SHP77 (cell line): ENCODE results near the gene ACADS.

ENCODE experiments used
- DNase-seq, 2 experiments: peaks; one replicate each; lab custom pipeline; 2025; lab: John Stamatoyannopoulos, UW

ACADS gene

DNA sequence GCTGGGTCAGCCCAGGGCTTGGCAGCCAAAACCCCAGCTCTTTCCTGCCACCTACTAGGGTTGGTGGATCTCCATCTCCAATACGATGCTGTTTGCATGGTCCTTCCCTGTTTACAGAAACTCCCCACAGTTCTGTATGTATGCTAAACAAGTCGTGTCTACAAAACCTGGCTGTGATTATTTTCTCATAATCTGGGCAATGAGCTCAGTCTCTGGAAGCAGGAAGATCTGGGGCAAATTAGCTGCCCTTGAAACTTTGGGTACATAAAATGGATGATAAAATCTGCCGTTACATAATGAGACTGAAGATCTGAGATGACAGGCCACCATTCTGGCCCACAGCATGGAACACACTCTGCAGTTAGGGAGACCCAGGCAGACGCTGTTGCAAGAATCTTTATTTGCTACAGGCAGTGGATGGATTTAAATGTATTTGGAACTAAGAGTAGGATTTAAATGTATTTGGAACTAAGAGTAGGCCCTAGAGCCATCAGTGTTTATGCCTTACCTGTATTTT lies 31.7 kb downstream of the ACADS start:
- DNase-seq: no peak

DNA sequence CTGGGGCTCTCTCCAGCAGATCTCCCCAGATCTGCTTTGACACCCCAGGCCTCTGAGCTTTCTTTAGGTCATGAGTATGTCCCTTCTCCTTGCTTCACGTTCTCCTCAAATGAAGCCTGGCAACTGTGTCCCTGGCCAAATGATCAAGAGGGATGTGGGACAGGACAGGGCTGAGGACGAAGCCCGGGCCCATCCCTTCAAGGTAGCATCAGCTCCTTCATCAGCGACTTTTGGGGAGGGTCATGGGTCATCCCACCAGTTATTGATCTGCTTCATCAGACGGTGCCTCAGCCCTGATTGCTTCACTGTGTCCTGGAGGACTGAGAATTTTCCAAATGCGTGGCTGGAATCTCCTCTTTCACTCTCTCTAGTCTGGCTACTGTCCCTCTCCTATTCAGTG lies 32.3 kb downstream of the ACADS start:
- DNase-seq: no peak

DNA sequence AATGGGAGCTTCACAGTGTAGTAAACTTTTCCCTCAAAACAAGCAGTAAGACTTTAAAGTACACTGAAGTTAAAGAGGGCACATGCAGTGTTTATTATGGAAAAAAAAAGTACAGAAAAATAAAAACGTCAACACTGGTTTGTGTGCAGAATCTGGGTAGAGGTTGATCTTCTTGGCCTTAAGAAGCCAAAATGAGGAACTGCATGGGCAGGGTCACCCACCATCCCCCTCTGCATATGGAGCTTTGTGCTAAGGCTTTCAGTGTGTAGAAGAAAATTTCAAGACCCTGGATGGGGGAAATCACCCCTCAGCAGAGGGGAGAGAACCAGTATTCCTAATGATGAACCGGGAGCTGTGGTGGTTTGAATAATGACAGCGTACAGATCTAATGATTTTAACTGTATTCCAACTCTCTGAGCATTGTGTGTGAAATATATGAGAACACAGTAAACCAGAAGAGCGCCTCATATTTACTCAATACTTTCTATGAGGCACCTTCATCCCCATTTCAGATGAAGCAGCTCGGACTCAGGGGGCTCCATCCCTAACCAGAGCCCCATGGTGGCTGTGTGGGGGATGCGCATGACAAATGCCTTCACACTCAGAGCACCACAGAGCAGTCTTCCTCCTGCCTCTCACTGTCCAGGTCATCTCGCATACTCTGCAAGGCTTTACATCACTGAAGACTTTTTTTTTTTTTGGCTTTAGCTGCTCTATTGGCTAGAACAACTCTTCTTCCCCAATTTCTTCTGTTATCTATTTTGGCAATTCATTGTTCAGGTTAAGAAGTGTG lies 33.4 kb downstream of the ACADS start:
- DNase-seq: no peak

DNA sequence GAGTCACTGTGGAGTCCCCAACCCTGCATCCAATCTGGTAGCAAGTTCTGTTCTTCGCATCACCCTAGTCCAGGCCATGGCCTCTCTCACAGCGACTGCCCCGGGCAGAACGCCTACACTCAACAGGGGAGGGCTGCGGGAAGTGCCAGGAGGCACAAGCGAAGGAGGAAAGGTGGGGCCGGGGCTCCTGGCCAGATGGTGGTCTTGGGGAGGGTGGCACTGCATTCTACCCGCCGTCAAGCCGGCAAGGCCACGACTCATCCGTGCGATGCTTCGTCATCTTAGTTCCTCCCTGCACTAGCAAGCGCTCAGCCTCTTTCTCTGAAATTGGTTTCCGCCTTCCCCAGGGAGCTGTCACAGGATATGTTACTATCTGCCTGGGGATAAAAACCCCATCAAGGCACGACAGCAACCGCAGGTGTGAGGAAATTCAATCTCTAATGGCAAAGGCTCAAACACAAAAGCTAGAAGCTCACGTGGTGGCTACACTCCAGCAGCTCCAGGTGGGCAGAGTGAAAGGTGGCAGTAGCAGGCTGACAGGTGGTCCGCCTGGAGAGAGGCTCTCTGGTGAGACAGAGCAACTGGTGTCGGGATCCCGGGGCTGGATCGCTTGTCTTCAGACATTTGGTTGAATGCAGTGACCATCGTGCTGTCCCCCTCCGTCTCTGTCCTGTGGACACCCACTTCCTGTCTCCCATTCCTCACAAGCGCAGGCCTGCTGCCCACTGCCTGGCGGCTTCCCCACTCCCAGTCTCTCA lies 34.1 kb downstream of the ACADS start:
- DNase-seq: no peak

DNA sequence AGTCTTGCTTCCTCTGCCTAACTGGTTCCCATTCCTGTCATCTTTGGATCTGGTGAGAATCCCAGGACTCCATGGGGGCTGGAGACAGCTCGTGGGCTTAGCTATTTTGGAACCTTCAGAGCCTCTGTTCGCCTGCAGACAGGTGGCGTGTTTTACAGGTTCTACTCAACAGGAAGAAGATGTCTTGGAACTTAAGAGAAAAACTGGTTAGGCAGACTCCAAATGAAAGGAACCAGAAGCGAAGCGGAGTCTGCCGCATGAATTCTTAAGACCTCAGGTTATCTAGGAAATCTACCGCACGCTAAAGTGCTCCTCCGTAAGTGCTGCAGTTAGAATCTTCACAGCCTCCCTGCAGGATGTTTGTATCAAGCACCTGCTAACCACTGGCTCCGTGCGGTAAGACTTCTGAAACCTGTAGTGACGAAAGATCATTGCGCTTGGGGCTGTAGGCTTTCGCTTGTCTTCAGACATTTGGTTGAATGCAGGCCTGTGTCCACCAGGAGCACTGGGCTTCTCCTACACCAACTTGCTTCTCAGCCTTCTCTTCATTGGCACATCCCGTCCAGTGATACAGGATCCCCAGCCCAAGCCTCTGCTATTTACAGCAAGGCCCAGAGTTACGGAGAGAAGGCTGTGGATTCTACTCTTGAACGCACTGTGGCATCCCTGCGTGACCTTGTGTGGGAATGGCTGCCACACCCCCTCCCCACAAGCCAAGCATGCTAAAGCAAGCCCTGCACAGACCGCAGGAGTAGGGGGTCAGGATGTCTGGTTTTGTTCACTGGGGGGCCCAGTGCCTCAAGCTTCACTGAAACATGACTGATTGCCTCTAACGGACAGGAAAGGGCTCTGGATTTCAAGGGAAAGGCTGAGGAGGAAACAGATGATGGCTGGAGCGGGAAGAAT lies 35.0 kb downstream of the ACADS start:
- no peak for DNase-seq

DNA sequence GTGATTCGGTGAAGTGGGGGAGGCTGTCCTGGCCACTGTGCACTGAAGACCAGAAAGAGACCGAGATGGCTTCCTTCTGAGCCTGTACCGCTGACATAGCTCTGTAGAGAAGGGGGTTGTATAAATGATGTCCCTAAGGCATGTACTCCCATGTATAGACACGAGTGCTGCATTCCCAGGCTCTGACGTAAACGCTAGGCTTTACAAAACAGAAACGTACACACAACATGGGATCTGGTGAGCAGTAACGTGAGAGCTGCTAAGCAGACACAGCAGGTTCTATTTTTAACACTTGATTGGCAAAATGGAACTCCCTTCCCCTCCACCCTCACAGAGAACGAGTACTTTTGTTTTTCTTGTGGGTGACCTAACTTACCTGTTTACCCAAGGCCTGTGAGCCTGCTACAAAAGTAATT lies 35.9 kb downstream of the ACADS start:
- DNase-seq: no peak

DNA sequence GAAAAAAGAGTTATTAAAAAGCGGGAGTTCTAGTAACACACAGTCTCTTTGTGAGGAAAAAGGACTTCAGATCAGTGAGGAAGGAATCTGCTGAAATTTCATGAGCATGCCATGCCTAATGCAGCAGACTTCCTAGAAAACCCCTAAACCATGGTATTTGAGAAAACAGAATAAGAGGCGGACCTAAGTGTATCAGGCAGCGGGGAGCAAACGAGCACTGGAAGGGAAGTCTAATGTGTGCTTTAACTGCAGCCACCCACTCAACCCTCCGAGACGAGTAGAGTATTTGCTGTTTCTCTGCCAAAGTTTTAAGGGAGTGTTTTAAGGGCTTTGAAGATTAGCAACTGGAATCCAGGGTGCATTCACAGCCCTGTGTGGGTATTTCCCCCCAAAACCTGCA lies 36.5 kb downstream of the ACADS start:
- no peak for DNase-seq

DNA sequence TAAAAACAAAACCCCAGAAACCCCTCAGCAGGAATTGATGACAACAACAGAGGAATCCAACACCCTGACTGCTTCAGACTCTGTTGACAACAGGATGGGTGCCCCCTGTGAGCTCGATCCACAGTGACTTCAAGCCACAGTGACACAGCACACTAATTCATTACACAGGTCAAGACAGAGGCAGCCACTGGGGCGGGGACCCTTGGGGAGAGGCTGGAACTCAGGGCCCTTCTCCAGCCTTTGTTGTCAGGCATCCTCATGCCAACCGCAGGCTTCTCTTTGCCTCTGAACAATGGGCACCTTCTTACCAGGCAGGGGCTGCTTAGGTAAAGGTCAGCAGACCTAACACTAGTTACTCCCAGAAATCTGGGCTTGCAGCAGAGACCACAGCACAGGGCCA lies 37.6 kb downstream of the ACADS start:
- no peak for DNase-seq

DNA sequence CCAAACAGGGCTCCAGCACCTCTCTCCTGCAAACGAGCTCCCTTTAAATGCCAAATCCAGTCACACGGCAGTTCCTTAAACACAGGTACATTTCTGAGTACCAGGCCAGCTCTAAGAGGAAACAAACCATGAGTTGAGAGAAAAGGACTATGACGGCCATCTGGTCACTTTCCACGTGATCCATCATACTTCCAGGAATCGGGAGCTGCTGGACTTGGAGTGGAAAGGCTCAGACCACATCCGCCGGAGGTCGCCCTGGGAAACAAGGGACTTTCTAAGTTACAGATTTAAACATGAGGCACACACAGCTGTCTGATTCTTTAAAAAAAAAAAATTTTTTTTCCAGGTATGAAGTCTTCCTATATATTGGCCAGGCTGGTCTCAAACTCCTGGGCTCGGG lies 39.2 kb downstream of the ACADS start:
- DNase-seq: no peak

DNA sequence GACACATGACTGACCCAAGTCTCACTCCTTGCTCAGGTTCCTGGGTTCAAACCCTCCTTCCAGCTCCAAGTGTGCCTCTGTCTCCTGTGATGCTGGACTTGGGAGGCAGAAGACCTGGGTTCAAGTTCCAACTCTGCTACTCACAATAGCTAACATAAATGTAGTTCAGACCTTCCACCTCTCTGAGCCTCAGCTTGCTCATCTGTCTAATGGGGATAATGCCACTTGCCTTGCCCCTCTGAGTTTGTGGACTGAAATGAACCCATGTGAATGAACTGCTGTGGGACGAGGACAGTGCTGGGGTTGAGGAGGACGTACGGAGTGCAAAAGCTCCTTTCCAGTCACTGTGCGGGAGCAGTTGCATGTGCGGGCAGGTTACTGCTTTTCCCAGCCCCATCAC lies 40.9 kb downstream of the ACADS start:
- no peak for DNase-seq

DNA sequence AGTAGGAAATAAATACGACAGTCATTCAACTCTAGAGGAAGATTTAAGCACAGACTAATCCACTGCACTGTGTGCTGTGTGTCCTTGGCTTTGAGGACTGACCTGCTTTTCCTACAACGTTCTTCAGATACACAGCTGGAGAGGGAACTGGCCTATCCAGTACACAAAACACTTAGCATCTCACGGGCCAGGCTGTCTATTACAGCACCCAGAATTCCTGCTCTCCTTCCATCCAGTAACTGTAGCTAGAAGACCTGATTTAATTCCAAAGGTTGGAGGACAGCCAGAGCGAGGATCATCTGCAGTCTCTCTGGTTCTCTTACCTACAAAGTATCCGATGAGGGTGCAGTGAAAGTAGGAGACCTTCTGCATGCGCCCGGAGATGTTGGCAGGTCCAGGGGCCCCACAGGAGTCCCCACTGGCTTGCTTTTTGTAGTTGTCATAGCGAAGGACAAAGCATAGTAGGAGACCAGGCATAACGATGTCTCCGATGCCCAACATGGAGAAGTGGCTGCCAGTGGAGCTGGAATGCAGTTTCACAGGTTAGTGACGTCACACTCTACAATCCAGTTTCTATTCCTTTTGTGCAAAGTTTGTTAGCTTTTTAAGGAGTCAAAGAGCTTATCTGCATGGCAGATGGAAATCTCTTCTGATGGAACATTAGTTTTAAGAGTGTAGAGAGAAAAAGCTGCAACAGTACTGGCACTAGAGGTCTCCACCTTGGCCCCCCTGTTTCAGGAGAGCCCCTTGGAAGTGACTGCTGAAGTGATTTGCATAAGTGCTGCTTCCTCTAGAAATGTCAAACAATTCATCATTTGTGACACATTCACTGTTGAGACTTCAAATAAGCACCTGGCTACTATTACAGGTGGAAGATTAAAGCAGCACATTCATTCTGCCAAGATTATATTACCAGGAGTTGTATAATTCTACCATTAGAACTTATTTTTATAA lies 41.7 kb downstream of the ACADS start:
- no peak for DNase-seq

DNA sequence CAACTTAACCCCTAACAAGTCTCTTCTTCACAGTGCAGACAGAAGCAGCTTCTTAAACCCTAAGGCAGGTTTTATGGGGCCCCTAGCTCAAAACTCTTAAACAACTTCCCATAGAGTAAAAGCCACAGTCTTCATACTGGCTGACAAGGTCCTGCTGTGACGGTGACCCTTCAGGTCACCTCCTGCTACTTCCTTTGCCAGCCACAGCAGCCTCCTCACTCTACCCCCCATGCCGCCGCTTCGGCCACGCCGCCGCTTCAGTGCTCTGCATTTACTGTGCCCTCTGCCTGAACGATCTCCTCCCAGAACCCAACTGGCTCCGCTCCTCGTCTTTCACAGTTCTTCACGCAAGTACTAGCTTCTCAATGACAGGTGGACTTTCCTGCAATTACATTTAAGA lies 45.5 kb downstream of the ACADS start:
- DNase-seq: no peak

DNA sequence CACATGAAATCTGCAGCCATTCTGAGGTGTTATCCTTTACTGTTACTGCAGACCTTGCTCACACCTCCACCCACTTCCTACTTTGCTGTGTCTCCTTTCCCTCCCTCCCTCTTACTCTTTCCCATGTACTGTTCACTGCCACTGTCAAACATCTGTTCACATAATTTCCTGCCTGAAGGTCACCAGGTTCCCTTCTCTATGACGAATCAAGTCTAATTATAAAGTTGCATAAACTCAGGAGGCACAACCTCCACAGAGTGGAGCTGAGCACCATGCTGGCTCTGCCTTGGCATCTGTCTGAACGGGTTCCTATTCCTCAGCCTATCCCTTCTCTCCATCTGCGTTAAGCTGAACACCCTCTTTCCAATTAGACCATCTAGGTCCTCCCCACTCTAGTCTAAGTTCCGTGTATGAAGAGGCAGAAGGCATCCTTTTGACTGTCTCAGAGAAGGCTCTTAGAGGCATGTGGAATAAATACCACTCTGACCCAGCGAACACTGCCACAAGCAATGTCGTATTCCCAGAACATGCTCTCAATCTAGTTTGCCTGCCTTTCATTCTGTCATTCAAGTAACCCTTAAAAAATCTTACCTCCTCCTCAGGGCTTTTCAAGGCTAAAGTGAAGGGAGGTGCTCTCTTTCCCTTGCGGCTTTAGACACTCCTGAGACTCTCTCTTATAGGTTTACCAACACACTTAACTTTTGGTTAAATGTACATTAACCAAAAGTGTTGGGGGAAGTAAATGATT lies 48.7 kb downstream of the ACADS start:
- DNase-seq: no peak

DNA sequence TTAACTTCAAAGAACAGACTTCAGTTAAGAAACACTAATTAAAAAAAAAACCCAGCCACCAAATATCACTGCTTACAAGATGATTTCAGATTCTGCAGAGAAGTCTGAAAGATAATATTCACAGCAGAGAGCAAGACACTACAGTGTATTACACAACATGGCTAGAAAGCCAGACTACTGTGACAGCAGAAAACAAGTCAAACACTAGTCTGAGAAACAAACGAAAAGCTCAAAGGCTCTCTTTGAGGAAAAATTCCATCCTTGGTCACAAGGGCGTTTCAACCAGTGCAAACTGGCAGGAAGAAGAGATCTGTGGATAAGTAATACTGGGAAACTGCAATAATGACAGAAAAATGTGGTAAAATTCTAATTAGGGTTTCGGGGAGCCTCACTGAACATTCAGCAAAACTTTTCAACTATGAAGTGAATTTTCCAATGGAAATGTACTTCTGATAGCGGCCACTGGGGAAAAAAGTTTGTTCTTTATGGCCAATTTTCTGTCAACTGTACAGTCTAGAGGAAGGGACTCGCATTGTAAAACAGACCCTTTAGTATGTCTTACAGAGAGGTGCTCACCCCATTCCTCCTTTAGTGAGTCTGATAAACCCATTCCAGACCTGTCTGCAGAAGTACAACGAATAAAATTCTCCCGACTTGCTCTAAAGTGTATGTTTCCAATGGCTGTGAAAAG lies 50.4 kb downstream of the ACADS start:
- no peak for DNase-seq

DNA sequence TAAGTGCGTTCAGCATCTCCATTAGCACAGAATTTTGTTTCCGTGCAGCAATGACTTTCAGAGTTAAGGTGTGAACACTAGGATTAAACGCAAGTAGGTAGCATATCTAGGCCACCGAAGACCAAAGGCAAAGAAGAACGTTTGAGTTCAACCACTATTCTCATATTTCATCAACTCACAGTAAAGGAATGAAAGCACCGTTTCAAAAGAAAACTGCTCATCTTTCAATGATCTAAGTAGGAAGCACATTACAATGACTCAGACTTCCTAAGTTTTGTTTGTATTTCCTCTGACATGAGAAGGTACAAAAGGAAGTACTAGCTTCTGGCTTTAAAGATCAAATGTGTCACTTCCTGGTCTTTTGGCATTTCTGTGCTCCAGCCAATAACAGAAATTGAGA lies 57.6 kb downstream of the ACADS start:
- DNase-seq: no peak

DNA sequence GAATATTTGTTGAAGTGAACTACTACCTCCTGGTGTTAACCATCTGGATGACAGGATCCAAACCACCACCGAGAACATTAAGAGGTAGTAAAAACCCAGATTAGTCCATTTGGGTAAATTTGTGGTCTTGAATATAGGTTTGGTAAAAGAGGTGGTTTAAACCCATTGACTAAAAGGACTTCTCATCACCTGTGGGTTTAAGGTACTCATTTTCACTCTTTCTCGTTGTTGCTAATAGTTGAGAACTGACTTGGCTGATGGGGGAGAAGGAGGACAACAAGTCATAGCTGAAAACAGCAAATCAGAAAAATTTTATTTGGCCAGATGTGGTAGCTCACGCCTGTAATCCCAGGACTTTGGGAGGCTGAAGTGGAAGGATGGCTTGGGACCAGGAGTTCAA lies 59.2 kb downstream of the ACADS start:
- no peak for DNase-seq

DNA sequence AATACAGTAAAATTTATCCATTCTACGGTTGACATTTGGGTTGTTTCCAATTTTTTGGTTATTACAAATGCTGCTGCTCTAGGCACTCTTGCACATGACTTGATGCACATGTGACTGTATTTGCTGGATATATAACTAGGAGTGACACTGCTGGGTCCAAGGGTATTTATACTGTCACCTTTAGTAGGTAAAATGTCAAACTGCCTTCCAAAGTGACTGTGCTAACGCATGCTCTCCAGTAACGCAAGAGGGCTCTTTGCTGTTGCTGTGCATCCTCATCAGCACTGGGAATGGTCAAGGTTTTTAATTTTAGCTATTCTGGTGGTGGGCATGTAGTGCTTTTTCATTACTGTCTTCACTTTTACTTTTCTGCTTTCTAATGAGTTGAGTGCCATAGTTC lies 62.3 kb downstream of the ACADS start:
- no peak for DNase-seq
